ENCODE data around the gene MAP2K6.

The MAP2K6 gene

GRCh38 chr17:69539274-69539673 is 124.8 kb downstream of the MAP2K6 start:
- DNase-seq, result no peak

DNA sequence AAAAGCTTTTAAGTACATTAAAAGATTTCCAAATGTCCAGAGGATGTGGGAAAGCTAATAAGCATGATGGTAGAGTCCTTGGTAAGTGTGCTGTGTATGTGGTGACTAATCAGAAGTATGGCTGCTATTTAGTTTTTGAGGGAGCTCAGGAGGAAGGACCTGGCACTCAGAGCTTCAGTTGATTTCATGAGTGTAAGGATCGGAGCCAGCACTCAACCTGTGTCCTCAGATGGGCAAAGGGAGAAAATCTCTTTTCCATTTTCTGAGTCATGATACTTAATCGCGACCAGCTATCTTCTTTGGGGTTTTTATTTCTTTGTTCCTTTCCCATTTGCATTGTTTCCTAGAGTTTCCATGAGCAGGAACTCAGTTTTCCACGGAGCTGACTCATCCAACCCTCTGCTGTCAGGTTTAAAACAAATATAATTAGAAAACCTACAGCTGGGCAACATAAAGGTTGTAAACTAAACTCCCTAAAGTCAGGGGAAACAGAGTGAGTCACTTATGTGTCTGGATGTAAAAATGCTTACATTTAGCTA is 125.4 kb downstream of the MAP2K6 start:
- no peak for DNase-seq

- DNase-seq, result no peak
These were observed 125.9 kb downstream of the MAP2K6 start for GRCh38 chr17:69540356-69540755.

DNA sequence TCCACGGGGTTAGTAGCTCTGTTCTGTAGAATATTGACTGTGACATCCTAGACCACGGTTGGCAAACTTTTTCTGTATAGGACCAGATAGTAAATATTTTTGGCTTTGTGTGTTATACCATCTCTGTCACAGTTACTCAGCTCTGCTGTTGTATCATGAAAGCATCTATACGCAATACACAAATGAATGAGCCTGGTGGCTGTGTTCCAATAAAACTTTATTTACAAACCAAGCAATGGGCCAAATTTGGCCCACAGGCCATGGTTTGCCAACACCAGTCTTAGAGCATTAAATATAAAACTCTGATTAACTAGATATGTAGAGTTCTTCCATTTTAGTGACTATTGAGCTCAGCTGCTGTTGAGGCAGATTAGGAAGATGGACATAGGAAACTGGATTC is 132.7 kb downstream of the MAP2K6 start:
- no peak for DNase-seq

- no peak for DNase-seq
These were observed 133.4 kb downstream of the MAP2K6 start for GRCh38 chr17:69547947-69548346.

GRCh38 chr17:69551212-69552010 is 136.9 kb downstream of the MAP2K6 start:
- no peak for DNase-seq

DNA sequence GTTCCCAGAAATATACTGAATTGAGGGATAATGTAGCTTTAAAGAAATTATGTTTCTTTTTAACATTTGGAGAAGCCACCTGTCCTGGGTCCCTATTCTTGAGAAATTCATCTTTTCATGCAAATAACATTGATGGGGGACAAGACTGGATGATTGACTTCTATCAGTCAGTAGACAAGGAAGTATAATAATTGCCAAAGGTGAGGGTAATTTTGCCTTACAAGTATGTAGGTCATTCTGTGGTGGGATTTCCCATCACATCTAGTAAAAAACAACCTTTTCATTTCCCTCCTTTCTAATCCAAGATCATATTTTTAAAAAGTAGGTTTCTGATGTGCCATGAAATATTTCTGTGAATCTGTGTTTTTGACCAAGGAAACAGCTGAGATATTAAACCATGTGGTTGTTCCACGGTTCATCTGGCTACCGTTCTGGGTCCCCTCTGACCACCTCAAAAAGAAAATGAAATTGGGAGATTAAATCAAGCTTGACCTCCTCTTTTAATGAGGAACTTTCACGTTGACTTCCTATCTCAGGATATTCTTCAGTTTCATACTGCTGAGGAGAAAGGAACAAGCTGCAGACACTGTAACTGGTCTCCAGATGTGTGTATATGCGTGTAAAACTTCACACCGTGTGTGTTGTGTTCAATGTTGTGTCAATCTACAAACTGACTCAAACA is 138.6 kb downstream of the MAP2K6 start:
- DNase-seq, result no peak

DNA sequence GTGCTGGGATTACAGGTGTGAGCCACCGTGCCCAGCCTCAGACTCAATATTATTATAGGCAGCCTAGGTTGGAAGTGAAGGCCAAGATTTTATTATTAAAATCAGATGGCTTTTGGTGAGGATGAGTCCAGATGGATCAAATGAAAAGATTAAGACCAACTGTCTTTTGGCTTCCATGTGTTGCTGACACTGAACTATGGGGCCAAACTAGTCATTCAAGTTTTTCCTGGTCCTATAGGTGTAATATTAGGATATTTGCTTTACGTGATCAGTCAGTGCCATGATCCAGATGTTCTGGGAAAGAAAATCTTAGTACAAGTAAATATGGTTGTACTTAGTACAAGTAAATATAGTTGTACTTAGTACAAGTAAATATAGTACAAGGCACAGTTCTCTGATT is 140.6 kb downstream of the MAP2K6 start:
- no peak for DNase-seq

DNA sequence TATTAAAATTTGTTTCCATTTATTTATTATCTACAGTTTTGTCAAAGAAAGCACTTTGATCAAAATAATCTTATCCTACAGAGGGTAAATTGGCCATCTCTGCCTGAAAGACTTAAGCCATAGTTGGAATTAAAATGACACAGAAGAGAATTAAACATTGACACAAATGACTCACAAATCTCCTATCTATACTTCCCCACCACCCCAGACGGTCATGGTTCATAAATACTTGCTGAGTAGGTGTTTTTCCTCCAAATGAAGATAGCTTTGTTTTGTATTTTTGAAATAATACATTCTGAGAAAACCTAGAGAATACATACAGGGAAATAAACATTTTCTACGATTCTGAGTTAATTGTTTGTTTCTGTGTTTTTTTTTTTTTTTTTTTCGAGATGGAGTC is 142.8 kb downstream of the MAP2K6 start:
- no peak for DNase-seq

GRCh38 chr17:69558796-69559195 is 144.3 kb downstream of the MAP2K6 start:
- no peak for DNase-seq

DNA sequence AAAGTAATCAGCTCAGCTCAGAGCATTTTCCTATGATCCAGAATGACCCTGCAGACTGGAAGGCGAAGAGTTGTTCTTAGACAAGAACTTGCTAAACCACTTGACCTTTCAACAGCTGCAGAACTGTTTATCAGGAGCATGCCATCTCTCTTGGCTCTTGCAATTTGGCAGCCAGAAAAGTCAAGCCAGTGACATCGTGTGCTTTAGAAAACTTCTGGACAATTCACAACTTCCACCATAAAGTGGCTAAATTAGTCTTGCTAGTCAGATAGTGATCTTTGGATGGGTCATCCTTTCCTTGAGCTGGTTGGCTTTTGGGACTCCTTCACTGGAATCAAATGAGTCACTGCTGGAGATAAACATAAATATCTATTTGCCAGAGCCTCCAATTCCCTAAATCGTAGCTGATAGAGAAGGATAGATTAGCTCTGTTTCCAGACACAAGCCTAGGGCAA is 146.5 kb downstream of the MAP2K6 start:
- no peak for DNase-seq

- DNase-seq, result no peak
These were observed 147.0 kb downstream of the MAP2K6 start for GRCh38 chr17:69561462-69561861.

DNA sequence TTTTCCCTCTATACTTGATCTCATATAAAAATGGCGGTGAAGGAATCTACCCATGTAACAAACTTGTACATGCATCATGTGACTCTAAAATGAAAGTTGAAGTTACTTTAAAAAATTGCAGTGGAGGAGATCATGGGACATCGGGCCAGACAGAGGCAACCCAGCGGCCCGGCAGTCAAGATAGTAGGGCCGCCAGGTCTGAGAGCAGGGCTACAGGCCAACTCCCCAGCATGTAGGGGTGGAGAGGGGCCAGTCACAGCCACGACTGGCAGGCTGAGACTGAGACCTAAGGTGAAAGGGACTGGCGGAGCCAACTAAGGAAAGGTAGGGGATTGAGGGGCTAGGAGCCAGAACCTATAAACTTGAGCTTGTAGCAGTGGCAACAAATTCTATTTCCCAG is 150.9 kb downstream of the MAP2K6 start:
- no peak for DNase-seq

- DNase-seq, result no peak
These were observed 152.6 kb downstream of the MAP2K6 start for GRCh38 chr17:69567130-69567529.

GRCh38 chr17:69572747-69573146 is 158.2 kb downstream of the MAP2K6 start:
- DNase-seq, result no peak

GRCh38 chr17:69573396-69573795 is 158.9 kb downstream of the MAP2K6 start:
- no peak for DNase-seq

DNA sequence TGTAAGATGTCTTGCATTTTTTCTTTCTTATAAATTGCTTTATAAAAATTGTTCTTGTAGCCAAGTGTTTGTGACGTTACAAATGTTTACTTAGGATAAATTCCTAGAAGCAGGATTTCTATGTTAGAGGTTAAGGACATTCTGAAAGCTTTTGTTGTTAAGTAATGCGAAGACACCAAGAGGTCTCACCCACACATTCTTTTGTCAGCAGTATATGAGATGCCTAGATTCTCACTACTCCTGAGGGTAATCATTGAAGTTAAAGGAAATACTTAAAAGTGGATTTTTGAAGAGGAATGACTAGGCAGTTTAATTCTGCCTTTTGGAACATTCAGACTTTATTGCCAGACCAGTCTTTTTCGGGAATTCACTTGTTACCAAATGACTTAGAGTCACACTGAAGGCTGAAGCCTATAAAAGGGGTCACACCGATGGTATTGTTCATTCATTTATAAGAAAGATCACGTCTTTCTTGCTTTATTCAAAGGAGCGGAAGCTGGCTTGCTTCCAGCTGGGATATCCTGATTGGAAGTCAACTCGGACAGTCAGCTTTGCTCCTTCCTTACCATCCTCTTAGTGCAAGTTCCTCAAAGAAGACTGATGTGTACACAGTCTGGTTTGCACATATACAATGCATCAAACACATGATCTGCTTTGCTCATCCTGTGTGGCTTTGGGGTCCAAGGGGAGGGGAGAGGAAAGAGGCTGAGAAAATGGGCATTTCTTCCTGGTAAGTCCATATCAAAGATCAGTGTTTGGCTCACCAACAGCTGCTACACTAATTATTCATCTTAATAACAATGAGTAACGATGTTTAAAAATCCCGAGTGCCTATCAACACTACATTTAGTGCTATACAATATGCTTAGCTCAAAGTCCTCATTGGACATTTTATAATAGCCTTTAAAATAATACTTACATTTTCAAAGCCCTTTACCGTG is 160.0 kb downstream of the MAP2K6 start:
- DNase-seq, result no peak

DNA sequence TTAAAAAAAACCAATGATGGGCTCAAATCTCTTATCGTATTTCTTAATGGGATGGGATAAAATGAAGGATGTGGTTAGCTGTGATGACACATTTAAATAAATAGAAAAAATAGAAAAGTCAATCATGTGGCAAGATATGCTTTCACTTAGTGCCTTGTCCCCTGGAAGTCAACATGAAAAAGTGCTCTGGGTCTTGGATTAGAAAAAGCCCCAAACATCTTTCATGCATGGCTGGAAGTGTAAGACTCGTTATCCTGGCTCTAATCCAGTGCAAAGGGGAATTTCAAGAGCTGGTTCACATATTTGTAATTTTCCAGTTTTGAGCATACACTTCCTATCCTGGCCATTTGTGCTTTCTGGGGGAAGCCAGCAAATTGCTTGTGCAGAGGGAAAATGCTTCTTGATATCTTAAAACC is 160.9 kb downstream of the MAP2K6 start:
- no peak for DNase-seq

DNA sequence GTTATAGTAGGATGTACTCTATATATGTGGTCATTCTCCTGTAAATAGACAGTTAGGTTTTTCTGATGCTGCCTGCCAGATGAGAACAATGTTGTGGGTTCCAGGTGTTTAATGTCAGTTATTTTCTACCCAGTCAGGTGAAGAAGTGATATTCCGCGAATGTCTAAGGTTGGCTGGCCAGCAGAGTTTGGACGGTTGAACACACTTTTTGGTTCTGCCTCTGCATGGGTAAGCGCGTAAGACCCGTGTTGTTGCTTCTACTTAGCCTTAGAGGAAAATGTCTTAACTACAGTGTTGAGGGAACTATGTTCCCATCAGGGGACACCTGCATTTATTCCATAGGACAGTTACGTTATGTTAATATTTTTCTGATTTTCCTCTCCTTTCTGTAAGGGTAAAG is 162.6 kb downstream of the MAP2K6 start:
- no peak for DNase-seq

- no peak for DNase-seq
These were observed 164.0 kb downstream of the MAP2K6 start for GRCh38 chr17:69578385-69578936.

- no peak for DNase-seq
These were observed 165.6 kb downstream of the MAP2K6 start for GRCh38 chr17:69579961-69580677.

All from T-helper 2 cell (primary cell).